ENCODE results near the gene ZNF407.

The ZNF407 gene

DNA sequence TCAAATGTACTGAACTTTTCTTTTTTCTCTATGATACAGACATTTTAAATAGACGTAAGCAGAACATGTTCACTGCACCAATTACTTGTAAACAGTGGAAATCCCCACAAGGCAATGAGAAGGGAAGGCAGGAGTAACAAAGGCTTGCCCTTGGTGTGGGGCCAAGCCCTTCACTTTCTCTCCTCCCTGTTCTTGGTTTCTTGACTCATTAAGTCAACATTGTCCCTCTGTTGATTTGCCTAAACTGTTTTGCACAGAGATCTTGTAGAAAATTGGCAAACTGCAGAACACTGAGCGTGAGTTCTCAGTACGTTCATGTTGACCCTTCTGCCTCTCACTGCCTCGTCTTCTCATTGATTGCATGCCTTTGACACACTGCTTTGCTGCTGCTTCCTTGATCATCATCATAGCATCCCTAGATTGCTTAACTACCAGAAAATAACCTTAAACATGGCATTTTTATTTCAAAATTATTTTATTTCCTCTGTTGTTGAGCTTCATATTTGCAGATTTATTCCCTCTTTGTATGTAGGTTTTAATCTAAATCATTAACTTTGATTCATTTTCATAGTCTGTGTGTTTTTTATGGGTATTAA, 353.6 kb downstream of the ZNF407 start:
- H3K27ac ChIP-seq, result no peak overlapping the region
- ChIA-PET POLR2A (ENCODE audit: low non-redundant PET) (no interaction called here), CTCF (no interaction called here)
- peak; percentile 53 for DNase-seq (ENCODE audit: low spot score)
- TF ChIP-seq CTCF (conservative IDR thresholded peaks at IDR 0.05; ENCODE audit: low read depth), result no peak

- H3K27ac ChIP-seq, result no peak overlapping the region
- DNase-seq (ENCODE audit: low spot score), result no peak
- TF ChIP-seq CTCF (conservative IDR thresholded peaks at IDR 0.05; ENCODE audit: low read depth), result no peak
- CTCF ChIA-PET, result no interaction called here
- POLR2A ChIA-PET (ENCODE audit: low non-redundant PET), result no interaction called here
These were observed 360.0 kb downstream of the ZNF407 start for GRCh38 chr18:74957588-74958224.

GRCh38 chr18:74959216-74959615, 361.5 kb downstream of the ZNF407 start:
- ChIA-PET POLR2A (ENCODE audit: low non-redundant PET) (no interaction called here), CTCF (no interaction called here)
- DNase-seq (ENCODE audit: low spot score), result no peak
- TF ChIP-seq CTCF (conservative IDR thresholded peaks at IDR 0.05; ENCODE audit: low read depth), result no peak
- no peak overlapping the region for H3K27ac ChIP-seq

DNA sequence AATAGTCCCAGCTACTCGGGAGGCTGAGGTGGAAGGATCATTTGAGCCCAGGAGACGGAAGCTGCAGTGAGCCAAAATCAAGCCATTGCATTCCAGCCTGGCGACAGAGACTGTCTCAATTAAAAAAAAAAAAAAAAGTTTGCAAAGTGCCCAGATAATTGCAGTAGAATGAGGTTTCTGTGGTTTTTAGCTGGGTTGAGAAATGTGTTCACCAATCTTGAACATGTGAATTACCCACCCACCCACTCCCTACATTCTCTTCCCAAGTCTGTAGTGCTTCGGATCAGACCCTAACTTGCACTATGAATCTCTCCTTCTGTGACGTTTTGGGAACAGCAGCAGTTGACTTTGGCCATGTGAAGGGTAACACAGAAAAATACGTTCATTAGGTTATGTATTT, 363.9 kb downstream of the ZNF407 start:
- no peak for TF ChIP-seq CTCF (conservative IDR thresholded peaks at IDR 0.05; ENCODE audit: low read depth)
- CTCF ChIA-PET, result no interaction called here
- no peak overlapping the region for H3K27ac ChIP-seq
- POLR2A ChIA-PET (ENCODE audit: low non-redundant PET), result no interaction called here
- no peak for DNase-seq (ENCODE audit: low spot score)

DNA sequence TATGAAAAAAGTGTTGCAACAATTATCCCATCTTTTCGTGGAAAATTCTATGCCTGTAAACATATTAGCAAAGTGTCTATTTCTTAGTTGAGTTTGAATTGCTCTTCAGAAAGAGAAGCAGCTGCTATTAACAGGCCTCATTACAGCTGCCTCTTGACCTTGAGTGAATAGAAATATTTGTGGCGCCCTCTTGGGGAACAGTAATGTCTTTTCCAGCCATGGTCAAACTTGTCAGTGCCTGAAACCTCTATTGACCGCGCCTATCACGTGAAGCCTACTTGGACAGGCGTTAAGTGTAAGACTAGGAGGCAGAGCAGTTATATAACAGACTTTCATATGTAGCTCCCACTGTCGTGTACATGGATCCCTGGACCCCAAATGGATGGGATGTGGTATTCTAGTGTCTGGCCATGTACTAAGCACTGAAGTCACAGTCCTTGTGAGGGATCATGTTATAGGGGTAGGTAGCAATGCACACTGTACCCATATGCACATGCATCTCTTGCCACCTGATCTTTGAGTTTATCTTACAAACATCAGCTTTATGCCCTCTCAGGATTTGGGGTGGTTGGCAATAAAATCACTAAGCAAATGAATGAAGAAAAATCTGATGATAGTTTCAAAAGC, 366.3 kb downstream of the ZNF407 start:
- TF ChIP-seq CTCF (conservative IDR thresholded peaks at IDR 0.05; ENCODE audit: low read depth), result no peak
- ChIA-PET POLR2A (ENCODE audit: low non-redundant PET) (no interaction called here), CTCF (no interaction called here)
- no peak overlapping the region for H3K27ac ChIP-seq
- DNase-seq (ENCODE audit: low spot score), result peak; percentile 2

DNA sequence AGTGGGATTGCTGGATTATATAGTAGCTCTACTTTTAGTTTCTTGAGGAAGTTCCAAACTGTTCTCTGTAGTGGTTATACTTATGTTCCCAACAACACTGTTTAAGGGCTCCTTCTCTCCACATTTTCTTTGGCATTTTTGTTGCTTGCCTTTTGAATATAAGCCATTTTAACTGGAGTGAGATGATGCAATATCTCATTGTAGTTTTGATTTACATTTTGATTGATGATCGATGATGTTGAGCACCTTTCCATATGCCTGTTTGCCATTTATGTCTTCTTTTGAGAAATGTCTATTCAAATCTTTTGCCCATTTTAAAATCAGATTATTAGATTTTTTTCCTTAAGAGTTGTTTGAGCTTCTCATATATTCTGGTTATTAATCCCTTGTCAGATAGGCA, 368.0 kb downstream of the ZNF407 start:
- no peak for DNase-seq (ENCODE audit: low spot score)
- CTCF ChIA-PET, result interaction anchor here (0.6 kb wide), 1 partner anchor 866 kb away, joined by 3 read pairs; no protein-coding TSS in a partner anchor
- POLR2A ChIA-PET (ENCODE audit: low non-redundant PET), result no interaction called here
- no peak for TF ChIP-seq CTCF (conservative IDR thresholded peaks at IDR 0.05; ENCODE audit: low read depth)
- H3K27ac ChIP-seq, result no peak overlapping the region
